Stomach (tissue), 4 donors: ENCODE data around the gene ABCC8.

Experiments
- POLR2A ChIP-seq, 4 donors: fragments of 450-650 bp; IDR thresholded peaks; one replicate each; pipeline ENCODE4 v1.6.1; 2016; ENCODE audit warnings: antibody characterized with exemption in 4 of 4, control low read depth in 2 of 4, mild to moderate bottlenecking in 1 of 4, moderate library complexity in 1 of 4
- POLR2AphosphoS5 ChIP-seq, 3 donors: sonication (generic); formaldehyde crosslinking; IDR thresholded peaks; one replicate each; pipeline ENCODE4 v1.6.1; 2016; ENCODE audit warnings: antibody characterized with exemption in 3 of 3
- TF ChIP-seq, protein P1 (sequence below), 7 experiments: fragments of 450-650 bp in 4 of 7; fragments of 200-600 bp in 3 of 7; sonication (generic) in 3 of 7; IDR thresholded peaks; one replicate each; pipeline ENCODE4 v1.5.1; 2016 to 2019; ENCODE audit warnings: antibody characterized with exemption in 7 of 7, control low read depth in 2 of 7, mild to moderate bottlenecking in 1 of 7

DNA sequence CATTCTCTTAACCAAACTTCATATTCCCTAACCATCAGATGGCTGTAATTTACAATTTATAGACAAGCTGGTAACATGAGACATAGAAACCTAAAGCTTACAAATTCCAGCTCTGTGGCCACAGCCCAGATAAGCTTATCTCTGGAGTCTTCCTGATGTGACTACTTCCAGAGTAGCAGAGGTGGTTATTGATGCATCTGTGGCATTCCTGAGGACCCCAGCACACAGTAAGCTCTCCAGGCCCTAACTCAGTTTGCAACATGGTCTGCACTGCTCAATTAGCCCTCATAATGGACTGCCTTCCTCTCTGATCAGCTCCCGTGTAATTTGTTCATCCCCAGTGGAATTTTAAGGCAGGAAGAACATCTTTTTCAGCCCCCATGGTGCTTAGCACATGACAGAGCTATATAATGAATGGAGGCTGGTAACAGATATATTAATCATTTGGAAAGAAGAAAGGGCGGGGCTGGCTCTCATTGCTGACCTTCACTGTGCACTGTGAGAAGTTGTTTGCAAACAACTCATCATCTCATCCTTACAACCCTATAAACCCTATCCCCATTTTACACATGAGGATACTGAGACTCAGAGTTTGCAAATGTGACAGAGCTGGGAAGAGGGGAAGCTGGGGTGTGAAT lies 58.1 kb downstream of the ABCC8 start:
- TF ChIP-seq POLR2AphosphoS5 (IDR thresholded peaks at IDR 0.05) (no peak), POLR2A (IDR thresholded peaks at IDR 0.05) (no peak)
- TF ChIP-seq, protein P1, sequence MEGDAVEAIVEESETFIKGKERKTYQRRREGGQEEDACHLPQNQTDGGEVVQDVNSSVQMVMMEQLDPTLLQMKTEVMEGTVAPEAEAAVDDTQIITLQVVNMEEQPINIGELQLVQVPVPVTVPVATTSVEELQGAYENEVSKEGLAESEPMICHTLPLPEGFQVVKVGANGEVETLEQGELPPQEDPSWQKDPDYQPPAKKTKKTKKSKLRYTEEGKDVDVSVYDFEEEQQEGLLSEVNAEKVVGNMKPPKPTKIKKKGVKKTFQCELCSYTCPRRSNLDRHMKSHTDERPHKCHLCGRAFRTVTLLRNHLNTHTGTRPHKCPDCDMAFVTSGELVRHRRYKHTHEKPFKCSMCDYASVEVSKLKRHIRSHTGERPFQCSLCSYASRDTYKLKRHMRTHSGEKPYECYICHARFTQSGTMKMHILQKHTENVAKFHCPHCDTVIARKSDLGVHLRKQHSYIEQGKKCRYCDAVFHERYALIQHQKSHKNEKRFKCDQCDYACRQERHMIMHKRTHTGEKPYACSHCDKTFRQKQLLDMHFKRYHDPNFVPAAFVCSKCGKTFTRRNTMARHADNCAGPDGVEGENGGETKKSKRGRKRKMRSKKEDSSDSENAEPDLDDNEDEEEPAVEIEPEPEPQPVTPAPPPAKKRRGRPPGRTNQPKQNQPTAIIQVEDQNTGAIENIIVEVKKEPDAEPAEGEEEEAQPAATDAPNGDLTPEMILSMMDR (IDR thresholded peaks at IDR 0.05), result no peak
